HUDEP-2 (cell line): ENCODE measurements around the gene TMEM219.

Experiments used
- DNase-seq, 76 experiments: peaks; one replicate each; lab custom pipeline; 2025; ENCODE audit not compliant: unreplicated experiment in 76 of 76; lab: John Stamatoyannopoulos, UW

The TMEM219 gene

DNA sequence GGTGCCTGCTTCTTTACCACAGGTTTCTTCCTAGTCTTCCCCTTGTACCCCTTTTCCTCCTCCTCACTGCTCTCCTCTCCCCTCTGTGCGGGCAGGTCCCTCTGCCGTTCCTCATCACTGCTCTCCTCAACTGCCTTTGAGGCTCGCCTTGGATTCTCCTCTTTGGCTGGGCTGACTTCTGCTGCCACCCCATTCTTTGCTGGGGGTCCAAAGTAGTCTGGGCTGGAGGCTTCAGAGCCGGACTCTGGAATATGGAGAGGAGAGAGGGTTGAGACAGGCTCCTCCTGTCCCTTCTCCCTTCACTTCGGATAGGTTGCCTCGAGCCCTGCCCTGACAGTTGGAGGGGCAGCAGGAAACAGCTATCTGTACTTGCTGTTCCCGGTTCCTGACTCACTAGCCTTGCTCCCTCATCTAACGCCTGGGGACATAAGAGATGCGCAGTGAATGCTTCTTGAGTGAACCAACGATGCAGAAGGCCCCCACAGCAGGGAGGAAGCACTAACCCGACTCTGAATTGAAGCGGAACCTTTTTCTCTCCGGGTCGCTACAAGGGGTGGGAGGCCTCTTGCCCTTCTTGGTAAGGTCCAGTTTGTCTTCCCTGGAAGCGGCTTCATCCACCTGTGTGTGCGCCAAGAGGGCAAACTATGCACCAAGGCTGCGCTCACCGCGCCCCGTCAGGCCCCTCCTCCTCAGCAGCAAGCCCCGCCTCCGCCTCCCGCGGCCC lies 32.9 kb downstream of the TMEM219 start:
- DNase-seq = peak in 46 of 76 experiments; percentile 12 to 74 (median 57)

DNA sequence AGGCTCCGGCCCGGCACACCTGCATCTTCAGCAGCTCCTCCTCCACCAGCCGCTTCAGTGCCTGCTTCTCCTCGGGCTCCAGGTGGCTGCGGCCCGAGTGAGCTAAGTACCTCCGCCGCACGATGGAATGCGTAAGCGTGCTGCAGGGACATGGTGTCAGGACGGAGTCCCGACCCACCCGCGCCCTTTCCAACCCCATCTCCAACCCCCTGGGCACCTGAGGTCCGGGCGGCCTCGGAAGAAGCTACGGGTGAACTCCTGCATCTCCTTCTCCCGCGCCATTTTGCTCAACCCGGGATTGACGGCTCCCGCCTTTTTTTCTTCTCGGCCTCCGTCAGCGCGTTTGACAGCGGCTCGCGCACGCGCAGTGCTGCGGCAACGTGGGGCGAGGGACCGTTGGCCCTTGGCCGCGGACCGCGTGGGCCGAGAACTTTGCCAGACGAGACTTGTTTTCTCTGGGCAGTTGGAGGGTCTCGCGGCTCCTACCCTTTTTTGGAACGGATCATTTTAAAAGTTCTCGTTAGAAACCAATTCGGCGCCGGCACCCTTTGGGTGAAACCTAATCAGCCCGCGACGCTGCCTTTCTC lies 33.5 kb downstream of the TMEM219 start, which contains the start of gene HIRIP3:
Gene HIRIP3, minus strand, starts transcription at position 294 of the 587 bp plus-strand sequence. Its CDS starts 12 bp downstream, at position 282.
- peak in 73 of 76 experiments; percentile 22 to 92 (median 76) for DNase-seq

DNA sequence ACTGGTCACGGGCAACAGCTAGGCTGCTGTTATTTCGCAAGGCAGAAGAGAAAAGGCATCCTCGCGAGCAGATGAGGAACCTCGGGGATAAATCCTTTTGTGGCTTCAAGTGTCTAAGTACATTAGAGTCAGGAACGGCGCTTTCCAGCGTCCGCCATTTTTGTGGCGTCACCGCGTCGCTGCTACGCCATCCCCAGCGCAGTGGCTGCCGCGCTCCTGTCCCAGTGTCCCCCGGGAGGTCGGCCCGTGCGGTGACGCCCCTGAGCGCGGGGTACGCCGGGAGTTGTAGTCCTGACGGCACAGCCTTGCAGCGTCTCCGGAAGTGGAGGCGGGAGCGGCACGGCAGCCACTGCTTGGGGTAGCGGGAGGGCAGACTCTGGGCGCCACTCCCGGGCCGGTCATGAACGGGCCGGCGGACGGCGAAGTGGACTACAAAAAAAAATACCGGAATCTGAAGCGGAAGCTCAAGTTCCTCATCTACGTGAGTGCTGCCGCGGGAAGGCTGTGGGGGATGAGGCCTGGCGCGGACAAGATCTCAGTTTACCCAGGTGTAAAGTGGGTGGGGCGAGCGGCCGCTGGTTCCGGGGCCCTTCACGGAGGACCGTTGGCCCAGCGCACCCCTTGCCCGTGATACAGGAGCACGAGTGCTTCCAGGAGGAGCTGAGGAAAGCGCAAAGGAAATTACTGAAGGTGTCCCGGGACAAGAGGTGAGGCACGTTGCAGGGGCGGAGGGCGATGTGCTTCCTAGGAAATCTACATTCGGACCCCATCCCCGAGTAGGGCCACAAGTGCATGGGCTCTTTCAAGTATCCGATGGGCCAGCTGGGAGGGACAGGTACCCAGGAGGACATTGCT lies 34.3 kb downstream of the TMEM219 start, which contains the start of gene INO80E:
Gene INO80E, plus strand, starts transcription at position 331 of the 855 bp plus-strand sequence. Its CDS starts 70 bp downstream, at position 401.
- peak in 75 of 76 experiments; percentile 20 to 98 (median 95) for DNase-seq

DNA sequence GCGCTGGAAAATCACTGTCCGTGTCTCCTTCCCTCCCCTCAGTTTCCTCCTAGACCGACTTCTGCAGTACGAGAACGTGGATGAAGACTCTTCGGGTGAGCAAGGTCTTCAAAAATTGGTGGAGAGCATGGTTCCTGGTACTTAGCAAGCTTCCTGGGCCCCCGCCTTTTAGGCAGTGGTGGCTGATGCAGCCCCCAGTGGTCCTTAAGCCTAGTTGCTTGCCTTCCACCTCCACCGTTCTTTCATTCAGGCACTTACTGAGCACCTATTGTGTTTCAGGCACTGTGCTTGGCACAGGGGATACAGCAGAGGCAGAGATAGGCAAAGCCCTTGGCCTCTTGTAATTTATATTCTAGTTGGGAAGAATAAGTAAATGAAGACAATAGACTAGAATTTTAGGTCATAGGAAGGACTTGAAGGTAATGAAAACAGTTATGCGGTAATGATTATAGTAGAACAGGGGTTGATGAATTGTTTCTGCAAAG lies 34.9 kb downstream of the TMEM219 start:
- DNase-seq = peak in 1 of 76 experiments; percentile 4

DNA sequence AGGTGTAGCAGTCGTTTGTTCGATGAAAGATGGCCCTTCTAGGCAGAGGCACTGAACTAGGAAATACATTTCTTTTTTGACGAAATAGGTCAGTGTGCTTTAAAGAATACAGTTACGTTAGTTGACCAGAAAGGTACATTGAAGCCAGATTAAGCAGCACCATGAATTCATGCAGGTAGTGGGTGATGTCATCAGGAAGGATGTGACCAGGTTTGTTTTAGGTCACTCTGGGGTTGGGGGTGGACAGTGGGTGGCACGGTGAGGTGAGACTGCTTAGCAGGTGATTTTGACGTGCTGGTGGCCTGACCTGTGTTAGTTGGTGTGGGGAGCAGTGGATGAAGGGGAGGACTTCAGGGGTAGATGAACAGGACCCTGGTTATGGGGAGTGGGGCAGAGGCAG lies 37.7 kb downstream of the TMEM219 start:
- no peak for DNase-seq

DNA sequence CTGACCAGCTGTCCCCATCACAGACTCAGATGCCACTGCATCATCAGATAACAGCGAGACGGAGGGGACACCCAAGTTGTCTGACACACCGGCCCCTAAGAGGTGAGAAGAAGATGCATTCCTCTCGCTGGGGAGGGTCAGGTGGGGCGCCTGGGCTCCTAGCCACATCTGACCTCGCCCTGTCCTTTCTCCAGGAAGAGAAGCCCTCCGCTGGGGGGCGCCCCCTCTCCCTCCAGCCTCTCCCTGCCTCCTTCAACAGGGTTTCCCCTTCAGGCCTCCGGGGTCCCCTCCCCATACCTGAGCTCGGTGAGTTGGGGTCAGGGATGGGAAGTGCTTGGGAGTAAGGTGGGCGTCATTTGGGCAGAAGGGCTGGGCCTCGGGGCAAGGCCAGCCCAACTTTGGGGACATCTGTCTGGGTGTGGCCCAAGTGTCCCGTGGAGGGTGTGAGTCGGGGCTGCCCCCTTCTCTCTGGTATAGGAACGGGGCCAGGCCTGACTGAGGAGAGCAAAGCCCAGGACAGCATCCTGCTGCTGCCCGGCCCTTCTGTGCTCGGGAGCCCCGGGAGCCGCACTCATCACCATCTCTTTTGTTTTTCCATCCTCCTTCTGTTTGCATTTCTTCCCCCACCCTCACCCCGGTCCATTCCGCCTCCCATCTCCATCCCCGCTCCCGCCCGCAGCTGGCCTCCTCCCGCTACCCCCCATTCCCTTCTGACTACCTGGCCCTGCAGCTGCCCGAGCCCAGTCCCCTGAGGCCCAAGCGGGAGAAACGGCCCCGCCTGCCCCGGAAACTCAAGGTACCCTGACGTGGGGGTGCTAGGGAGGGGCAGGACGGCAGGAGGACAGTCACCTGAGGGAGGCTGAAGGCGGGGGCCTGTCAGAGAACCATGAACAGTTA lies 39.1 kb downstream of the TMEM219 start:
- no peak for DNase-seq

DNA sequence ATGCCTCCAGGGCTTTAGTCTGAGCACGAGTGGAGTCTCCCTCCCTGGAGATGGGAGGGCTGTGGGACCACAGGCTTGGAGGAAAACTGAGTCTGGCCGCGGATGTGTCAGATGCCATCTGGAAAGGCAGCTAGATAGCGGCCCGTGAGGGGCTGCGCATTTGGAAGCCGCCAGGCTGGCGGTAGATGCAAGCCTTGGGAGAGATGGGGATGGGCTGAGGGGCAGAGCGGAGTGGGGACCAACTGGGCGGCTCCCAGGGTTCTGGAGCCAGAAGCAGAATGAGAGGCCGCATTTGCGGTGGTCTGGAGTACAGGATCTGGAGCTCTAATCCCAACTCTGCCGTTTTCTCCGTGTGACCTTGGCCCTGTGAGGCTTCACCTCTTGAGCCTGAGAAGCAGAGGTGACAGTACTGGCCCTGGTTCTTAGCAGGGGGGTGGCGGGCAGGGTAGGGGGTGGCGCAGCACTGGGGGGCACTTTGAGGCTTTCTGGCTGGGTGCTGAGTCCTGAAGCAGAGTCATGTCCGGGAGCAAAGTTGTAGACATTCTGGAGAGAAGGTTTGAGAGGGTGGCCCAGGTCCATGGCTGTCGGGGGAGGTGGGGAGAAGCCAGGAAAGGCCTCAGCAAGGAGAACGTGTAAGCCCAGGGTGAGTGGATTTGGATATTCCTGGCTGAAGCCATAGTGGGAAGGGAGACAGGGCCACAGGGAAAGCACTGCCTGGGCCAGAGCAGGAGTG lies 40.9 kb downstream of the TMEM219 start:
- DNase-seq = no peak

DNA sequence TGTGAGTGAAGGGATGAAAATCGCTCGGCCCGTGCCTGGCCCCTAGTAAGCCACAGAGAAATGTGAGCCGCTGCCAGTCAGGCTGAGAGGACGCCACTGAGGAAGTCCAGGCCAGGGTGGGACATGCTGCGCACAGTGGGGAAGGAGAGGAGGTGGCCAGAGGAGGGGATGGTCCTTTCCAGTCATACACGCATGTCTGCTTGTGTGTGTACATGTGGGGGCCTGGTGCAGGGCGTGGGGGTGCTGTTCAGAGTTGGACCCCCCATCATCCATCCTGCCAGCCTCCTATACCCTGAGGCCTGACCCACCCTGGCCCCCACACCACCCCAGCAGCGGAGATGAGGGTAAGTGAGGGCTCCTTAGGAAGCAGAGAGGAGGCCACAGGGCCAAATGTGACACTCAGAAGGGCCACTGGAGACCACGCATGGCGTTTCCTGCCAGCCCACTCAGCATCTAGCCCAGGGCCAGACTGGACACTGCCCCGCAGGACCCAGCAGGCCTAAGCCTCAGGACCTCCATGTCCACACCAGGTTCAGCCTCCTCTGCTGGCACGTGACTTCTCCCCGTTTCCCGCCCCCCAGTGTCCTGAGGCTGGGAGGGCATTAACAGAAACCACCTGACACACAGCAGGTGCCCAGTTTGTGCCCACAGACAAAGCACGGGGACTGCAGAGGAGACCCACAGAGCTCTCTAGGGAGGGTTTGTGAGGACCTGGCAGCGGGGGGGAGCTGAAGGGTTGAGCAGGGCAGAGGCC lies 42.0 kb downstream of the TMEM219 start:
- no peak for DNase-seq

DNA sequence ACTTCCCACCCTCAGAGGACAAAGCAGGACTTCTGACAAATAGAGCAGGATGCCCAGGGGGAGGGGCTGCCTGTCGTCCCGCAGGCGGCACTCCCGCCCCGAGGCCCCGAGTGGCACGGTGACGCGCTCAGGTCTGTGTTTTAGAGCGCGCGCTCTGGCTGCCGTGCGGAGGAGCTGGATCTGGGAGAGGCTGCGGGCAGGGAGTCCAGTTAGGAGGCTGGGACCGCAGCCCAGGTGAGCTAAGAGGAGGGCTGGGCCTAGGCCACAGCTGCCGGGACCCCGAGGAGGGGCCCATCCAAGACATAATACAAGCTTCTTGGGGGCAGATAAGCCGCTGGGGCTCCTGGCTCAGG lies 42.5 kb downstream of the TMEM219 start:
- DNase-seq = peak in 1 of 76 experiments; percentile 6

DNA sequence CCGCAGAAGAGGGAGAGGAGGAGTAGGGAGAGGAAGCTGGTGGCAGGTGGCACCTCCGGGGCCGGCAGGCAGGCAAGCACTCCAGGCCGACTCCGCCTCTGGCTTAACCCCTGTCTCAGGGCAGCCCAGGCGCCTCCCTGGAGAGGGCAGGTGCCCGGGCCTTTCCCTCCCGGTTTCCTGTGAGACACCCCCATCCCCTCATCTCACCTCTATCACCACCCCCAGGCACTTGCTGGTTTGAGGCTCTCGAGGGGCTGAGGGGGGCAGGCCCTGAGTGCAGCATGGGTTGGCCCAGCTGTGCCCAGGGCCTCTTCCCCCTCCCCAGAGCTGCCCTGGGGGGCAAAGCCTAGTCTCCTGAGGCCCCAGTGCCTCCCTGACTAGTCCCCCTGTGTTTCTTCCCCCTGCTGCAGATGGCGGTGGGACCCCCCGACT lies 42.9 kb downstream of the TMEM219 start:
- no peak for DNase-seq

DNA sequence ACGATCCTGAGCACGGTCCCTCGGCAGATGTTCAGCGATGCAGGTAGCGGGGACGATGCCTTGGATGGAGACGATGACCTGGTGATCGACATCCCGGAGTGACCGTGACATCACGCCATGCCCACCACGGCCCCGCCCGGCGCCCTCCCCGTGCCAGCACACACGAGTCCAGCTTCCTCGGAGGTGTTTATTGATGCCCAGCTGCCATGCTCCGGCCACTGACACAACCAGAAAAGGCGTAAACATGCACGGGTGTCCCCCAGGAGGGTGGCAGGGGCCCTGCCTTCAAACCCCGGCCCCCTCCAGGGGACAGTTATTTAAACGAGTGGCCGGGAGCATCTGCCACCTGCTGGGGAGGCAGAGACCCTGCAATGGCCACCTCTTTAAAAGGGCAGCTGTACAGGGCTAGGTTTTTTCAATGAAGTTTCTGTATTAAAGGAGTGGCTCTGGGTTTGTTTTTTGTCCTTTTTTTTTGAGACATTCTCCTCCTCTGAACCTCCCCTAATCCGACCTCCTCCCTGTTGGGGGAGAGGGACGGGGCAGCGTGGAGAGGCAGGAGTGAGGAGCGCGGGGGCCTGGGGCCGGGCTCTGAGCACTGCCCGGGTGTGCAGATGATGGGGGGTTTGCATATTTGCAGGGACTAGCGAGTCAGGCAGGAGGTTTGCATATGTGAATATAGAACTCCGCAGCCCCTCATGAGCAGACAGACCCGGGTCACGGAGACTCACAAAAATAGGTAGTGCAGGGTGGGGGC lies 43.6 kb downstream of the TMEM219 start:
- DNase-seq = peak in 31 of 76 experiments; percentile 7 to 39 (median 24)

DNA sequence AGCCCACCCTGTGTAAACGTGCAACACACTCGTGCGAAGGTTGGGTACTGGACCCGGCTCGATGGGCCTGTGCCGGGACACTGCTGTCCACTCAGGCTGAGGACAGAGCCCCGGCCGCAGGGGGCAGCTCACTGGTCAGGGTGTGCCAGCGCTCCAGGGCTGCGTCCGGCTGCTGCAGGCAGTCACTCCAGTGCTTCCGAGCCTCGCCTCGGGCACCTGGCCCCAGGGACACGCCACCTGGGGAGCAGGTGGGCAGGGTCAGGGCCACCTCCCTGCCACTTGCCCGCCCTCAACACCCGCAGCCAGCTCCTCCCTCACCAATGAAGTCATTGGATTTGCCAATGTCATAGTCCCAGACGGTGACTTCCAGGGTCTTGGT lies 44.2 kb downstream of the TMEM219 start:
- no peak for DNase-seq

DNA sequence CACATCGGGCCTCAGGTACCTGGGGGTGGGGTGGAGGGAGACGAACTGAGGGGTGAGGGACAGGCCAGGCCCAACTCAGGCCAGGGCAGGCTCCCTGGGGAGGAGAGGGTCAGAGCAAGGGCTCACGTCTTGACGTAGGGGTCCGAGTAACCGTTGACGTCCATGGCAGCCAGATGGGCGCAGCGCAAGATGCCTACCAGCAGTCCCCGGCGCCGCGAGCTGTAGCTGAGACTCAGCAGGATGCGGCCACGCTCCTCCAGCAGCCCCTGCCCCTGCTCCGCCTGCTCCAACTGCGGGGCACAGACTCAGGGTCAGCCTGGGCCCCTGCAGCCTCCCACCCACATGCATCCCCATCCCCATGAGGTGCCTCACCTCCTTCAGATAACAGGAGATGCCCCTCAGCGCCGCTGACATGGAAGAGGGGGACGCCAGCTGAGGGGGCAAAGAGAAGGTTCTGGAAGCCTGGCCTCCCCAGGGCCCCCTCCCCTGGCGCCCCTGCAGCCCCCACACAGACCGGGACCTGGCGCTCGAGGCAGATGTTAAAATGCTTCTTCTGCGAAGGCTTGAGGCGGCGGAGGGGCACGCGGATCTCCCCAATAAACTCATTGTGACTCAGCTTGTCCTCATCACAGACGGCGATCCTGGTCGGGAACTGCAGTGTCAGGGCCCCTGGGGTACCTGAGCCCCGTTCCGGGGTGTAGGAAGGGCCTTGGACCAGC lies 44.9 kb downstream of the TMEM219 start:
- DNase-seq = no peak

DNA sequence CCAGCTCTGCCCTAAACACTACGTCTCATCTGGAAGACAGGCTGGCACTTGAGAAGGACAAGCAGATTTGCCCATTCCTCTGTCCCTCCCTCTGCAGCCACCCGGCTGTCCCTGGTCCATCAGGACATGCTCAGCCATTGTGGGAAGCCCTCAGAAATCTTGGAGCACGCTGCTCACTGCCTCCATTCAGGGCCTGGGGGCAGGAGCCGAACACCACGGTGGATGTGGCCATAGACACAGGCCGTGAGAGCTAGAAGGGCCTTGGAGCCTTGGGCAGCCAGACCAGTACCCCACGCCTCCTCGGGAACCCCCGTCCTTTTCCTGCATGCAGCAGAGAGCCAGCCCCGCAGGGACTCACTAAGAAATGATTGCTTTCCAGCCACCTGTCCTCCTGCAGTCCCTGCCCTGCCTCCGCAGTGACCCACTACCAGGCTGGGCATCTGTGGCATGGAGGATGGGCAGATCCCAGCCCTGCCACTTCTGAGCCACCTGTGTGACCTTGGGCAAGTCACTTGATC lies 45.6 kb downstream of the TMEM219 start:
- DNase-seq = no peak

DNA sequence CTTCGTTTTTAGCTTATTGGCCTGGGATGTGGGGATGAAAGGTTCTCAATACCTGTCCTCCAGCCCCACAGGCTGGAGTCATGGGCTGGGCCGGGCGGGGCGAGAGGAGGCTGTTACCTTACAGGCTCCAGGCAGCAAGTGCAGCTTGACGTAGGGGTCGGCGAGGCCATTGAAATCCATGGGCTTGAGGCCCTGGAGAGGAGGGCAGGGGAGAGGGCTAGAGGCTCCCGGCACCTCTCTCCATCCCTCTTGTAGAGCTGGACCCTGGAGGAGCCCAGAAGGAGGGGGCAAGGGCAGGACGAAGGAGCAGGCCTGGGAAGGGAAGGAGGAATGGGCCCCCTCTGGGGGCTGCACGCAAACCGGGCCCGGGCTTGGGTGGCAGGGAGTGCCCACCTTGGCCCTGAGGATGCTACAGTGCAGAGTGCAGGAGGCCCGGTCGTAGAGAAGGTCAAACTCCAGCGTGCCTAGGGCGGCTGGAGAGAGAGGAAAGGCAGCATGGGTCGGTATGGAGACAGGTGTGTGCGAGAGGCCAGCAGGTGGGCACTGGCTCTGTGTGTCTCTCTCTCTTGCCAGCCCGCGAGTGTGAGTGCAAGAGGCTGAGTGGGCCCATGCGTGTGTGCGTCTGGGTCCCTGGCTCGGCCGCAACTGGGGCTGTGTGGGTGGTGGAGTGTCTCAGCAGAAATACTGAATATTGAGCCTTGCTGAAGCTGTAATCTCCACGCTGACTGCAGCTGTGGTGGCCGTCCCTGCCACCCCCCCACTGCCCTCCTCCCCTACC lies 47.4 kb downstream of the TMEM219 start:
- no peak for DNase-seq
